PFSK-1 (cell line): ENCODE results near the gene RPL19.

Source experiments
- FOXP2 ChIP-seq: optimal IDR thresholded peaks from 2 replicates; pipeline ENCODE3; 2011; ENCODE audit warnings: borderline replicate concordance, control low read depth, inconsistent platforms; ENCODE audit not compliant: insufficient read depth; ENCODE audit errors: extremely low read length, extremely low read depth
- POLR2AphosphoS5 ChIP-seq: IDR thresholded peaks from 2 replicates; pipeline ENCODE4 v1.6.1; 2012; ENCODE audit warnings: low read depth, mild to moderate bottlenecking, control low read depth, low read length, moderate library complexity
- SIN3A ChIP-seq: IDR thresholded peaks from 2 replicates; pipeline ENCODE4 v1.6.1; 2012; ENCODE audit warnings: mild to moderate bottlenecking, low read length, moderate library complexity, borderline replicate concordance; ENCODE audit not compliant: insufficient read depth
- TAF1 ChIP-seq: IDR thresholded peaks from 2 replicates; pipeline ENCODE4 v1.6.1; 2012; ENCODE audit warnings: low read length, control low read depth, borderline replicate concordance; ENCODE audit not compliant: insufficient read depth
- TF ChIP-seq, protein P1 (sequence below), 2 experiments: IDR thresholded peaks; 2 replicates each; pipeline versions ENCODE4 v1.6.1 to v1.8.0; 2011 to 2012; ENCODE audit warnings: low read depth in 2 of 2, low read length in 2 of 2, control low read depth in 1 of 2, inconsistent platforms in 1 of 2, mild to moderate bottlenecking in 1 of 2, moderate library complexity in 1 of 2; ENCODE audit not compliant: insufficient read depth in 1 of 2

The RPL19 gene

GRCh38 chr17:39200957-39201510 is 951 bp downstream of the RPL19 start:
- TF ChIP-seq TAF1 (no peak), POLR2AphosphoS5 (peak; percentile 47)

GRCh38 chr17:39204245-39204644 is 4.2 kb downstream of the RPL19 start:
- TF ChIP-seq TAF1 (no peak), POLR2AphosphoS5 (no peak; the same call in 1 of the 2 replicates), SIN3A (no peak), FOXP2 (no peak)
- TF ChIP-seq, protein P1, sequence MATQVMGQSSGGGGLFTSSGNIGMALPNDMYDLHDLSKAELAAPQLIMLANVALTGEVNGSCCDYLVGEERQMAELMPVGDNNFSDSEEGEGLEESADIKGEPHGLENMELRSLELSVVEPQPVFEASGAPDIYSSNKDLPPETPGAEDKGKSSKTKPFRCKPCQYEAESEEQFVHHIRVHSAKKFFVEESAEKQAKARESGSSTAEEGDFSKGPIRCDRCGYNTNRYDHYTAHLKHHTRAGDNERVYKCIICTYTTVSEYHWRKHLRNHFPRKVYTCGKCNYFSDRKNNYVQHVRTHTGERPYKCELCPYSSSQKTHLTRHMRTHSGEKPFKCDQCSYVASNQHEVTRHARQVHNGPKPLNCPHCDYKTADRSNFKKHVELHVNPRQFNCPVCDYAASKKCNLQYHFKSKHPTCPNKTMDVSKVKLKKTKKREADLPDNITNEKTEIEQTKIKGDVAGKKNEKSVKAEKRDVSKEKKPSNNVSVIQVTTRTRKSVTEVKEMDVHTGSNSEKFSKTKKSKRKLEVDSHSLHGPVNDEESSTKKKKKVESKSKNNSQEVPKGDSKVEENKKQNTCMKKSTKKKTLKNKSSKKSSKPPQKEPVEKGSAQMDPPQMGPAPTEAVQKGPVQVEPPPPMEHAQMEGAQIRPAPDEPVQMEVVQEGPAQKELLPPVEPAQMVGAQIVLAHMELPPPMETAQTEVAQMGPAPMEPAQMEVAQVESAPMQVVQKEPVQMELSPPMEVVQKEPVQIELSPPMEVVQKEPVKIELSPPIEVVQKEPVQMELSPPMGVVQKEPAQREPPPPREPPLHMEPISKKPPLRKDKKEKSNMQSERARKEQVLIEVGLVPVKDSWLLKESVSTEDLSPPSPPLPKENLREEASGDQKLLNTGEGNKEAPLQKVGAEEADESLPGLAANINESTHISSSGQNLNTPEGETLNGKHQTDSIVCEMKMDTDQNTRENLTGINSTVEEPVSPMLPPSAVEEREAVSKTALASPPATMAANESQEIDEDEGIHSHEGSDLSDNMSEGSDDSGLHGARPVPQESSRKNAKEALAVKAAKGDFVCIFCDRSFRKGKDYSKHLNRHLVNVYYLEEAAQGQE (IDR thresholded peaks at IDR 0.05; ENCODE audit: insufficient read depth in 1 of 2, low read depth in 2 of 2, low read length in 2 of 2), result no peak

DNA sequence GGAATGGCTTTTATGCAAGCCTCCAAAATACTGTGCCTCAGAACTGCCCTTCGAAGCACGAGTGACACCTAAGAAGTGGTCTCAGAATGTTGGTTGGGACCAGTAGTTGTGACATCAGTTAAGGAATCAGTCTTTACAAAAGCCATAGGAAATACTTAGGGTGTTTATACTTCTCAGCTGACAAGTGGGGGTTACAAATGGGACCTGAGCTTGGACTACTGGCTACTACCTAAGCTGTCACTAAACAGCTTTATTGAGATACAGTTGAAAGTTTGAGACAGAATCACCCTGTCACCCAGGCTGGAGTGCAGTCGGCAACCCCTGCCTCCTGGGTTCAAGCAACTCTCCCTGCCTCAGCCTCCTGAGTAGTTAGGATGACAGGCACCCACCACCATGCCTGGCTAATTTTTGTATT is 5.0 kb downstream of the RPL19 start:
- TF ChIP-seq, protein P1 (IDR thresholded peaks at IDR 0.05; ENCODE audit: insufficient read depth in 1 of 2, low read depth in 2 of 2, low read length in 2 of 2), result no peak
- TF ChIP-seq POLR2AphosphoS5, result no peak; the same call in none of the 2 replicates
- no peak for TF ChIP-seq TAF1
- TF ChIP-seq SIN3A, result no peak
- no peak for TF ChIP-seq FOXP2

DNA sequence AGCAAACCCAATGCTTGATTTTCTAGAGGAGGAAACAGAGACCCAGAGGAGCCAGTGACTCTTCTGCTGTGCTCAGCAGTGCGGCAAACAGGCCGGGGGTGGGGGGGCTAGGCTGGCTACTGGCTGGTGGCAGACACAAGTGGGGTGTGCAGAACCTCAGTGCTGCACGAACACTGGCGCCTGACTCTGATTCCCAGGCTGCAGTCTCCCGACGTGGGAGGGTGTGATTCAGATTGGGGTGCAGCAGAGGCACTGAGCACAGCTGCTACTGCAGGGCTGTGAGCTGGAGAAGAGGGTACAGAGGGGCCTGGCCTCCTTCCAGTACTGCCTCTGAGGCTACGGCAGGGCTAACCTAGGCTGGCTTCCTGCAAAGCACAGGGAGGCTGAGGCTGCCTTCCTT is 8.1 kb downstream of the RPL19 start:
- TF ChIP-seq, protein P1 (IDR thresholded peaks at IDR 0.05; ENCODE audit: insufficient read depth in 1 of 2, low read depth in 2 of 2, low read length in 2 of 2), result no peak
- no peak for TF ChIP-seq TAF1
- TF ChIP-seq FOXP2, result no peak
- TF ChIP-seq SIN3A, result no peak
- no peak for TF ChIP-seq POLR2AphosphoS5

GRCh38 chr17:39208893-39209292 is 8.8 kb downstream of the RPL19 start:
- TF ChIP-seq, protein P1 (IDR thresholded peaks at IDR 0.05; ENCODE audit: insufficient read depth in 1 of 2, low read depth in 2 of 2, low read length in 2 of 2), result no peak
- no peak for TF ChIP-seq POLR2AphosphoS5
- no peak for TF ChIP-seq FOXP2
- no peak for TF ChIP-seq SIN3A
- TF ChIP-seq TAF1, result no peak
